D721Med (cell line): ENCODE data around the gene SLMAP.
"Not testable (repeated sequence)": the region's sequence is repeated elsewhere in the genome, so short reads cannot be mapped to it uniquely, and the experiment has no call there.

Source experiments
- DNase-seq: peaks from one replicate; pipeline ENCODE4 v3.0.0; 2011; ENCODE audit warnings: low spot score; ENCODE audit not compliant: insufficient read length
- FAIRE-seq: peaks from 2 replicates; lab custom pipeline; 2011; peaks lifted over from hg19 to GRCh38; lab: Jason Lieb, UNC
- CTCF ChIP-seq: IDR thresholded peaks from 2 replicates; pipeline ENCODE4 v1.5.1; 2012; ENCODE audit warnings: mild to moderate bottlenecking, control low read depth; ENCODE audit not compliant: insufficient read depth; ENCODE audit errors: missing control alignments

SLMAP gene

GRCh38 chr3:57852896-57853295 lies 96.8 kb downstream of the SLMAP start:
- peak; percentile 35 for FAIRE-seq
- no peak for DNase-seq
- TF ChIP-seq CTCF = peak; percentile 29

GRCh38 chr3:57855281-57855680 lies 99.2 kb downstream of the SLMAP start:
- no peak for TF ChIP-seq CTCF
- FAIRE-seq = no peak

GRCh38 chr3:57855943-57856342 lies 99.8 kb downstream of the SLMAP start:
- DNase-seq (no peak), FAIRE-seq (no peak)
- no peak for TF ChIP-seq CTCF

More at GRCh38 chr3:57855281-57855680, 99.2 kb downstream of the SLMAP start:
- no peak for DNase-seq

- no peak for DNase-seq
- FAIRE-seq = no peak
- TF ChIP-seq CTCF = no peak
Measured at GRCh38 chr3:57856675-57857074, 100.6 kb downstream of the SLMAP start.

- DNase-seq (no peak), FAIRE-seq (no peak)
- TF ChIP-seq CTCF = no peak
Measured at GRCh38 chr3:57862894-57863293, 106.8 kb downstream of the SLMAP start.

- FAIRE-seq (no peak), DNase-seq (no peak)
- TF ChIP-seq CTCF = no peak
Measured at GRCh38 chr3:57863380-57863779, 107.3 kb downstream of the SLMAP start.

- TF ChIP-seq CTCF = peak; percentile 31
- DNase-seq (no peak), FAIRE-seq (no peak)
Measured at GRCh38 chr3:57864853-57865252, 108.7 kb downstream of the SLMAP start.

GRCh38 chr3:57869110-57869509 lies 113.0 kb downstream of the SLMAP start:
- not testable (repeated sequence) for DNase-seq
- peak; percentile 89 for FAIRE-seq
